T-helper 9 cell (primary cell): ENCODE results near the gene TTLL9.

ENCODE experiments used
- DNase-seq: peaks from one replicate; pipeline ENCODE4 v3.0.0-alpha.2; 2020

TTLL9 gene

GRCh38 chr20:31859266-31859997 lies 11.0 kb upstream of the TTLL9 start:
- no peak for DNase-seq

GRCh38 chr20:31859998-31860380 lies 10.4 kb upstream of the TTLL9 start:
- DNase-seq: no peak

GRCh38 chr20:31860390-31861134 lies 9.9 kb upstream of the TTLL9 start:
- no peak for DNase-seq

GRCh38 chr20:31861135-31861384 lies 9.4 kb upstream of the TTLL9 start:
- no peak for DNase-seq

- peak; percentile 43 for DNase-seq
These were observed 8.9 kb upstream of the TTLL9 start for GRCh38 chr20:31861385-31862156.

GRCh38 chr20:31862157-31862470 lies 8.3 kb upstream of the TTLL9 start:
- DNase-seq: no peak

- DNase-seq: no peak
These were observed 7.9 kb upstream of the TTLL9 start for GRCh38 chr20:31862506-31862905.

- DNase-seq: no peak
These were observed 6.9 kb upstream of the TTLL9 start for GRCh38 chr20:31863296-31864085.

GRCh38 chr20:31864521-31865400 lies 5.7 kb upstream of the TTLL9 start:
- DNase-seq: no peak

GRCh38 chr20:31866221-31866620 lies 4.2 kb upstream of the TTLL9 start:
- no peak for DNase-seq

- no peak for DNase-seq
These were observed 1.4 kb upstream of the TTLL9 start for GRCh38 chr20:31868853-31869672.

GRCh38 chr20:31869673-31869941 lies 827 bp upstream of the TTLL9 start:
- no peak for DNase-seq

- DNase-seq: no peak
These were observed 538 bp downstream of the TTLL9 start for GRCh38 chr20:31870726-31871617.

GRCh38 chr20:31871618-31871954 lies 1.2 kb downstream of the TTLL9 start:
- DNase-seq: no peak

- DNase-seq: no peak
These were observed 2.0 kb downstream of the TTLL9 start for GRCh38 chr20:31872406-31872805.

- no peak for DNase-seq
These were observed 5.2 kb downstream of the TTLL9 start for GRCh38 chr20:31875671-31876070.

- DNase-seq: no peak
These were observed 7.2 kb downstream of the TTLL9 start for GRCh38 chr20:31877684-31878083.

GRCh38 chr20:31879143-31879987 lies 8.9 kb downstream of the TTLL9 start:
- peak; percentile 63 for DNase-seq

- DNase-seq: no peak
These were observed 11.5 kb downstream of the TTLL9 start for GRCh38 chr20:31881945-31882344.

- DNase-seq: no peak
These were observed 13.4 kb downstream of the TTLL9 start for GRCh38 chr20:31883829-31884228.
